Right lobe of liver (tissue), 4 donors: ENCODE measurements around the gene ADAMTSL2.

Experiments
- CTCF ChIP-seq, 4 donors: fragments of 200-600 bp in 3 of 4; fragments of 450-650 bp in 1 of 4; IDR thresholded peaks; one replicate each; pipeline versions ENCODE4 v1.5.1 to v1.8.0; 2016 to 2022; ENCODE audit warnings: antibody characterized with exemption in 4 of 4, mild to moderate bottlenecking in 2 of 4
- POLR2A ChIP-seq: fragments of 450-650 bp; IDR thresholded peaks from one replicate; pipeline ENCODE4 v1.6.1; 2017; ENCODE audit warnings: antibody characterized with exemption, mild to moderate bottlenecking
- donor health status: DM: no; HTN: no; CAD: no.
- donor health status: DM: no; HTN: no; CAD: no.
- donor health status: DM: no; HTN: yes; CAD: no.

GRCh38 chr9:133566817-133567216, 32.3 kb downstream of the ADAMTSL2 start:
- TF ChIP-seq CTCF (IDR thresholded peaks at IDR 0.05) (no peak), POLR2A (no peak)
